GM21576 (cell line): Measurements from ENCODE around the gene PLEKHA8.

ENCODE experiments used
- ATAC-seq: cut with Tn5 transposase; IDR thresholded peaks from one replicate; pipeline ENCODE4 v1.9.1; 2021; ENCODE audit warnings: mild to moderate bottlenecking, moderate library complexity; ENCODE audit not compliant: unreplicated experiment

PLEKHA8 gene

GRCh38 chr7:30166155-30166840 lies 138.1 kb downstream of the PLEKHA8 start:
- no peak for ATAC-seq

GRCh38 chr7:30166841-30167235 lies 138.6 kb downstream of the PLEKHA8 start:
- ATAC-seq, result no peak

DNA sequence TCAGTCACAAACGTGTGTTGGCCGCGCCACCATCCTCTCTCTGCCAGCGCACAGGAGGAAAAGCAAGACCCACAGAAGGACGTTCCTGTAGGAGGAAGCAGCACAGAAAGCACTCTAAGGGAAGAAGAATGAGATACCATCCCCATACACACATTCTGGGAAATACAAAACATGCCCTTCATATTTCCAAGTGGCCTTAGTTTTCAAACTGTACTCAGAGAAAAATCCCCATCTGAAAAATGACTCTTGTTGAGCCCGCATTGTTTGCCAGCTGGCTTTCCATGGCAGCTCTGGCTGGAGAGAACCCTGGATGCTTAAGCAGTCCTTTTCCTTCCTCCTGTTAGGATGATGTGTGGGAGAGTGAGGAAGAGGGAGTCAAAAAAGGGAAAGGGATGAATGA lies 139.7 kb downstream of the PLEKHA8 start:
- no peak for ATAC-seq

- no peak for ATAC-seq
Measured at GRCh38 chr7:30168835-30169573, 140.8 kb downstream of the PLEKHA8 start.

DNA sequence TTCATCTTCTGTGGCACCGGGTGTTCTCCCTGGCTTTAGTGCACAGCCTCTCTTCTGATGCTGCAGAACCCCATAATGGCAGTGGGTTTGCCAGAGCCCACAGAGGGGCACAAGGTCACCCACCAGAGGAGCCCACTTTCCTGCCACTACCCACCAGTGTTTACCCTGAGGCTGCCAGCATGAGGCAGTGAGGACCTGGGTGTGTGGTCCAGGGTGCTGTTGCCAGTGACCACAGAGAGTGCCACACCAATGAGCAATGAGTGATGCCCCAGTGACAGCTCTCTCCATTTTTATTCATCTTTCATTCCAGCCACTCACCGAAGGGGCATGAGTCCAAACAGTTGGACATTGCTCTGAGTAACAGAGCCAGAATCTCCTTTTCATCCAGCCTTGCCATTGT lies 141.4 kb downstream of the PLEKHA8 start:
- no peak for ATAC-seq

DNA sequence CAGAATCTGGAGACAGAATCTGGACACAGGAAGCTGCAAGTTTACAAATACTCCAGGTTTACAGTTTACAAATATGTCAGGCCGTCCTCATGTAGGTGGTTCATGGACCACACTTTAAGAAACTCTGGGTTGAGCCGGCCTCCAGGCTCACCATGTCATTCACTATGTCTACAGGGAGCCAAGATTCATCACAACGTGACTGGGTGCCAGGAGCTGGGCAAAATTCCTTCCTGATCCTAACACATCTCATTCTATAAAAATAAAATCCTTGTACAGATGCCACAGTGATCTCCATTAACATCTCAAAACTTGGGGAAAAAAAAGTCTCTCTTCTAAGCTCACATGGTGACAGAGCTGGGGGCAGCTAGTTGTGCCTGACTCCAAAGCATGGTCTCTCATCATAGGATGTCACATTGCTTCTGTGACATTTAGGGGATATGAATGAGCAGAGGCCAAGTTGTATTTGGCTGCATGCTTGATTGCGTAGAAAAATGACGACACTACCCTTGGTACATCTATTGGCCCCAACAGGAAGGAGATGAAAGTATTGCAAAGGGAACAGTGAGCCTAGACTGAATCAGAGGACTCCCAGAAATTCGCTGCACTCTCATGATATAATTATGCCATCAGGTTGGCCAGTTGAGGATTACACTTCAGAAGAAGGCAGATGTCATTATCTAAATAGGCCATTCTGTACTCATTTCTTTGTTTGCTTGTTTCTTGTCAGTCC lies 142.4 kb downstream of the PLEKHA8 start:
- no peak for ATAC-seq

DNA sequence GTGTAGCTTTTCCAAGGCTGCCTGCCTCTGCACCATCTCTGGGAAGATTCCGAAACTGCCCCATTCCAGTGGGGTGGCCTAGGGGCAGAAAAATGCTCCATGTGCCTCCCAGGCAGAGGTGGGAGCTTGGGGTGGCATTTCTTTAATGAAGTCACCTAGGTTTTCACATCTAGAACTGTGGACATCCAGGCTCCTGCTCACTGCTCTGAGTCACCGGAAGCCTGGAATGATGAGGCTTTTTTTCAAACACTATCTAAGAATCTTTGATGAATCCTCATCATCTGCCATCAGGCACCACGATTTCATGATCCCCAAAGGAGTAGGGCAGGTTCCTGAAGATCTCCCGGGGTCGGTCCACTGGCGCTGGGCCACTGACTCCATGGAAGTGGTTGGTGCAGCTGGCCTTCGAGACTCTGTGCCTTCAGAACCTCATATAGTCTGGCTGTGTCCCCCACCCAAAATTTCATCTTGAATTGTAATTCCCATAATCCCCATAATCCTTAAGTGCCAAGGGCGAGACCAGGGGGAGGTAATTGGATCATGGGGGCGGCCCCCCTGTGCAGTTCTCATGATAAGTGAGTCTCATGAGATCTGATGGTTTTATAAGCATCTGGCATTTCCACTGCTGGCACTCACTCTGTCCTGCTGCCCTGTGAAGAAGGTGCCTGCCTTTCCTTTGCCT lies 143.7 kb downstream of the PLEKHA8 start:
- no peak for ATAC-seq

GRCh38 chr7:30172451-30172850 lies 144.2 kb downstream of the PLEKHA8 start:
- ATAC-seq, result no peak

DNA sequence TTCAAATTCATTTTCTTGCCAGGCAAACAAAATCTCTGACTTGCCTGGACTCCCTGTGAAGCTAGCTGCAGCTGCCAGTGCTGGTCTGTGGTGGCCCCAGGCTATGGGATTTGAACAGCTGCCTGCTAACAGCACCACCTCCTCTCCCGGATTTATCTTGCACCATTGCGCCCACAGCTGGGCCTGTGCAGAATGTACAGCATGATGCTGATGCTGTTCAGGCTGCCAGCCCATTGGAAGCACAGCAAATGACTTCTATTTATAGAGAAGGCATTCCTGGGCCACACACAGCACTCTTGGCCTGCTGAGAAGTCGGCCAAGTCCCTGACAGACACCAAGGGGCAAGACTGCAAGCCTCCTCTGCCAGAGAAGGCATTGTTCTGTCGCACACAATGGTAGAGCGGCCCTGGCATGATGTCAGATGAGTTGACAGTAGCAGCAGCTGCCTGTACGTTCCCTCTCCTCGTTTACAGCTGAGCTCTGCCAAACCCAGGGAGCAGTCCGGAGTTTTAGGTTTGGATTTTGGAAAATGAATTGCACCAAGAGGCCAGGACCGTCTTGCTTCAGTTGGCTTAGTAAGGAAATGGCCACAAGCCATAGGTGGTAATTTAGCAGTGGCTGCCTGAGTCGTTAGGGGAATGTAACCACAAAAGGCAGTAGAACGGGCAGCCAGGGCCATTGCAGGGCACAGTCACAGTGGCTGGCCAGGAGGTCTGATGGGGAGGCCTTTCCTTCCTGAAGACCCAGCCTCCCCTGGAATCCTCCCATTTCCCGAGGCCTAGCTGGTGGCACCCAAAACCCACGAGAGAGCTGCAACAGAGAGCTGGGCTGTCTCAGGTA lies 145.1 kb downstream of the PLEKHA8 start:
- ATAC-seq, result no peak

DNA sequence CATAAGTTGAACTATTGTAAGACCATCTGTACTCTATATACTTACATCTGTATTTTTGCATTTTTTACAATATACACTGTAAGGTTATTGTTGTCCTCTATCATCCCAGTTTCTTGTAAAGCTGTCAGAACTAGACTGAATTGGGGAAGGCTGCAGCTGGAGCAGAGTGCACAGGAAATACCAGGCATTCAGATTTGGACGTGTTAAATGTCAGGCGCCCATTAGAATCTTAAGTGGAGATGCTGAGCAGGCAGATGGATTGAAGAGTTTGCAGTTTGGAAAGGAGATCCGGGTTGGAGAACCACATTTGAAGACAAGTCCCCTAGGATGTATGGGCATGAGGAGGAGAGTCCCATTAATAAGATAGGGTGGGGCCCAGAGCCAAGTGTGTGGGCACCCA lies 147.0 kb downstream of the PLEKHA8 start:
- ATAC-seq, result no peak

DNA sequence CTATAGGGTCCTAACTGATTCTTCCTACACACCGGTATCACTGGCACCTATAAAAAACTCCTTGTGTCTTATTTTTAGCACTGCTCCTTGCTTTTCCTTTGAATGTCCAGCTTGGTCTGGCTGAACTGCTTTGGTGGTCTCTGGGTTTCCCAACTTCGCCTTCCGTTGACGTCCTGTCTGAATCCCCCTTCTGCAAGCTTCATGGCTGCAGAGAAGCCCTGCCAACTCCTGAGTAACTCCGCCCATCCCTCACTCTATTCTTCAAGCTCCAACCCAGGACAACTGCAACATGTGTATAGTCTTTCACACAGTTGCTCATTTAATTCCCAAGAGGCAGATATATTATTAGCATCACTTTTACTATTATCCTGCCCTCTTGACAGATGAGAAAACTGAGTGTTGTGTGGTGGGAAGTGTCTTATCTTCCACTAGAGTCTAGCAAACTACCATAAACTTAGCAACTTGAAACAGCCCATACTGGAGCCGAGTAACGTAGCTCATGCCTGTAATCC lies 147.5 kb downstream of the PLEKHA8 start:
- no peak for ATAC-seq

DNA sequence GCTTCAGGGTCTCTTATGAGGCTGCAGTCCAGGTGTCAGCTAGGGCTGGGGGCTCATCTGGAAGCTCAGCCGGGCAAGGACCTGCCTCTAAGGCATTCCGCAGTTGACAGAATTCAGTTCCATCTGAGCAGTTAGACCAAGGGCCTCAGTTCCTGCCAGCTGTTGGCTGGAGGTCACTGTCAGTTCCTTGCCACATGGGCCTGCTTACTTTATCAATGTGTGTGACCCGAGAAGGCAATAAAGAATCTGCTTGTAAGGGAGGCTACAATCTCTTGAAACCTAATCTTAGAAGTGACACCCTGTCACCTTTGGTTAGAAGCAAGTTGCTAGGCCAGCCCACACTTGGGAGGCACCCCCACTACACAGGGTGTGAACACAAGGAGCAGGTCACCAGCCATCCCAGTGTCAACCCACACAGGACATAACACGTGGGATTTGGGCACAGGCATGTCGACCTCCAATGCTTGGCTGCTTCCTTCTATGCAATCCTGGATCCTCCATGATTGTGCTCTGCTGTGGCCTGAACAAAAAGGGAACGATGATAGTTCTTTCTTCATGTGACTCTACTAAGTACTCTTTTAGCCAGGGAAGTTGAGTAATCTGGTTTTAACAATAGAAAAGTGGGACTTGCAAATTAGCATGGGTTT lies 148.4 kb downstream of the PLEKHA8 start:
- no peak for ATAC-seq

- ATAC-seq, result no peak
Measured at GRCh38 chr7:30177186-30177585, 149.0 kb downstream of the PLEKHA8 start.

DNA sequence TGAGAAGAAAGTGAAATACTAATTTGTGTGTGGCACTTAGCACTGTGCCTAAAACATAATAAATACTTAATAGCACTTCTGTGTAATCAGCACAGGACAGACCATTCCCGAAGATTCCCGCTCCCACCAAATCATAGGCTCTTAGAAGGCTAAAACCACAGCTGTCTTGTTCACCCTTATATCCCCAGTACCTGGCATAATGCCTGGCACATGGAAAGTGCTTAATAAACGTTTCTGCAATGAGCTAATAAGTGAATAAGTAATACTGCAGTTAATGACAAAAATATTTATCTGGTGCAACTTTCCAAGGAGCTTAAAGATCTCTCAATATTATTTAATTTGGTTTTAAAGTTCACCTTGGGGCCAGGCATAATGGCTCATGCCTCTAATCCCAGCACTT lies 149.8 kb downstream of the PLEKHA8 start:
- ATAC-seq, result no peak

DNA sequence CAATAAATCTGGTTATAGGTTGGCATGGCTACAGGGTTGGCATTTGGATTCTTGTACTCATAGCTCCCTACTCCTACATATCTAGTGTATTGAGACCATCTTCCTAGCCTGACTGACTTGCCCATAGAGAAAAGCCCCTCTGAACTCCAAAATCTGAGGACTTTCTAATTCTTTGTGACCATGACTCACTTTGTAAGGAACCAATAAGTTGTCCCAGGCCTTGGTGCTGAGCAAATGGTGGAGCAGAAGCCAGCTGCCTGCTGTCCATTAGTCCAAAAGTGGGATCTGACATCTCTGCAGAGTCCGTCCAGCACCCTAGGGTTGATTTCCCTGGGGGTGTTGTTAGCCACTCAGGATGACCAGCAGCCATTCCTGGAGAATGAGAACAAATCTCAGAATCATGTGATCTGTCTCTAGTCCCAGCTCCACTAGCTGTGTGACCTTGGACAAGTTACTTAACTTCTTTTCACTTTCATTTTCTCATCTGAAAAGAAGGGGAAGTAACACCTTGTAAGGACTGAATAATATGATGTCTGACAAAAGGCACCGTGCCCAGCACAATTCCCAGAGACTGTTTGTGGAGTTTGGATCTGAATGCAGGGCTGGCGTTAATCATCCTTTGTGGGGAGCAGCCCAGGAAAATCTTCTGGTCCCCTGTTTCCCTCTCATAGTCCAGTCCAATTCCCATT lies 150.7 kb downstream of the PLEKHA8 start:
- peak; percentile 89 for ATAC-seq
